SK-N-SH treated with all-trans-retinoic acid at 6 μM for 48 hours (cell line): Measurements from ENCODE around the gene CDCA4.

Experiments used
- ATAC-seq: fragments of 200-7000 bp; cut with Tn5 transposase; 3 replicates; pipeline ENCODE4 v1.9.1; 2020; ENCODE audit warnings: mild to moderate bottlenecking, moderate library complexity
- ARNTL ChIP-seq: fragments of 450-650 bp; formaldehyde crosslinking; IDR thresholded peaks from 2 replicates; pipeline ENCODE4 v1.5.0; 2020; ENCODE audit warnings: low read depth, mild to moderate bottlenecking, moderate library complexity, borderline replicate concordance
- BACH2 ChIP-seq: fragments of 250-450 bp; sonication (Bioruptor Pico); IDR thresholded peaks from 2 replicates; pipeline ENCODE4 v1.9.0; 2021; ENCODE audit warnings: mild to moderate bottlenecking, borderline replicate concordance
- CREB5 ChIP-seq: fragments of 250-450 bp; sonication (Bioruptor Pico); IDR thresholded peaks from 2 replicates; pipeline ENCODE4 v1.5.1; 2020; ENCODE audit warnings: low read depth, mild to moderate bottlenecking, moderate library complexity
- CSDC2 ChIP-seq: fragments of 250-450 bp; sonication (Bioruptor Pico); IDR thresholded peaks from 2 replicates; pipeline ENCODE4 v1.5.0; 2020; ENCODE audit warnings: mild to moderate bottlenecking, moderate library complexity
- CSRNP3 ChIP-seq: fragments of 250-450 bp; sonication (Bioruptor Pico); IDR thresholded peaks from 2 replicates; pipeline ENCODE4 v1.5.1; 2021; ENCODE audit warnings: mild to moderate bottlenecking, moderate library complexity
- ESRRG ChIP-seq: fragments of 250-450 bp; sonication (Bioruptor Pico); IDR thresholded peaks from 2 replicates; pipeline ENCODE4 v1.6.1; 2021; ENCODE audit warnings: mild to moderate bottlenecking
- GLIS3 ChIP-seq: fragments of 250-450 bp; sonication (Bioruptor Pico); IDR thresholded peaks from 2 replicates; pipeline ENCODE4 v1.5.0; 2020; ENCODE audit warnings: mild to moderate bottlenecking, moderate library complexity
- OSR1 ChIP-seq: fragments of 250-450 bp; sonication (Bioruptor Pico); IDR thresholded peaks from 2 replicates; pipeline ENCODE4 v1.8.0; 2022; ENCODE audit warnings: moderate library complexity, mild to moderate bottlenecking, inconsistent platforms
- PATZ1 ChIP-seq: fragments of 250-450 bp; sonication (Bioruptor Pico); IDR thresholded peaks from 2 replicates; pipeline ENCODE4 v1.8.0; 2020; ENCODE audit warnings: mild to moderate bottlenecking, moderate library complexity, borderline replicate concordance
- POU6F1 ChIP-seq: fragments of 250-450 bp; sonication (Bioruptor Pico); IDR thresholded peaks from 2 replicates; pipeline ENCODE4 v1.8.0; 2021; ENCODE audit warnings: low read depth, mild to moderate bottlenecking, moderate library complexity, borderline replicate concordance
- PPARA ChIP-seq: fragments of 250-450 bp; sonication (Bioruptor Pico); IDR thresholded peaks from 2 replicates; pipeline ENCODE4 v1.5.0; 2020; ENCODE audit warnings: mild to moderate bottlenecking, borderline replicate concordance
- RARB ChIP-seq: fragments of 250-450 bp; sonication (Bioruptor Pico); IDR thresholded peaks from 2 replicates; pipeline ENCODE4 v1.8.0; 2021; ENCODE audit warnings: mild to moderate bottlenecking, moderate library complexity
- SNAI2 ChIP-seq: fragments of 250-450 bp; sonication (Bioruptor Pico); IDR thresholded peaks from 2 replicates; pipeline ENCODE4 v1.5.0; 2020; ENCODE audit warnings: mild to moderate bottlenecking, moderate library complexity
- TCF4 ChIP-seq: fragments of 250-450 bp; sonication (Bioruptor Pico); IDR thresholded peaks from 2 replicates; pipeline ENCODE4 v1.8.0; 2021; ENCODE audit warnings: mild to moderate bottlenecking, moderate library complexity, borderline replicate concordance
- TOX ChIP-seq: fragments of 250-450 bp; sonication (Bioruptor Pico); IDR thresholded peaks from 2 replicates; pipeline ENCODE4 v1.8.0; 2021; ENCODE audit warnings: mild to moderate bottlenecking, moderate library complexity, borderline replicate concordance
- TSHZ2 ChIP-seq: fragments of 250-450 bp; sonication (Bioruptor Pico); IDR thresholded peaks from 2 replicates; pipeline ENCODE4 v1.5.0; 2020; ENCODE audit warnings: mild to moderate bottlenecking, moderate library complexity
- ZFP3 ChIP-seq: fragments of 250-450 bp; sonication (Bioruptor Pico); IDR thresholded peaks from 2 replicates; pipeline ENCODE4 v1.5.0; 2020; ENCODE audit warnings: mild to moderate bottlenecking, moderate library complexity
- ZFP30 ChIP-seq: fragments of 450-650 bp; formaldehyde crosslinking; IDR thresholded peaks from 2 replicates; pipeline ENCODE4 v1.5.0; 2022; ENCODE audit warnings: mild to moderate bottlenecking, moderate library complexity
- ZNF70 ChIP-seq: fragments of 450-650 bp; formaldehyde crosslinking; IDR thresholded peaks from 2 replicates; pipeline ENCODE4 v1.5.0; 2020; ENCODE audit warnings: mild to moderate bottlenecking, moderate library complexity
- ZNF8 ChIP-seq: fragments of 450-650 bp; formaldehyde crosslinking; IDR thresholded peaks from 2 replicates; pipeline ENCODE4 v1.5.0; 2020; ENCODE audit warnings: mild to moderate bottlenecking, moderate library complexity

CDCA4 gene

GRCh38 chr14:104979758-104980610, 40.9 kb downstream of the CDCA4 start:
- ATAC-seq = peak; percentile 36
- TF ChIP-seq POU6F1 (CRISPR knock-in tag) (no peak), CSDC2 (CRISPR knock-in tag) (0 out of 2 replicates have a peak, but pooled peaks have one; percentile 48), PATZ1 (no peak), TOX (CRISPR knock-in tag) (no peak), GLIS3 (no peak), BACH2 (CRISPR knock-in tag) (no peak), OSR1 (no peak), ZFP30 (CRISPR knock-in tag) (no peak), CSRNP3 (CRISPR knock-in tag) (no peak), RARB (CRISPR knock-in tag) (no peak), TSHZ2 (CRISPR knock-in tag) (peak; percentile 62; the same call in 1 of the 2 replicates), ARNTL (CRISPR knock-in tag) (no peak), ZFP3 (CRISPR knock-in tag) (no peak), TCF4 (CRISPR knock-in tag) (peak; percentile 48; the same call in 1 of the 2 replicates), CREB5 (no peak), ZNF70 (CRISPR knock-in tag) (no peak)

- TF ChIP-seq PPARA (no peak), ZNF70 (CRISPR knock-in tag) (no peak), ESRRG (no peak), ZNF8 (CRISPR knock-in tag) (no peak), PATZ1 (no peak), POU6F1 (CRISPR knock-in tag) (no peak), CSDC2 (CRISPR knock-in tag) (no peak), ZFP30 (CRISPR knock-in tag) (no peak), GLIS3 (no peak), ZFP3 (CRISPR knock-in tag) (no peak), SNAI2 (CRISPR knock-in tag) (no peak)
- no peak for ATAC-seq
These were observed 41.9 kb downstream of the CDCA4 start for GRCh38 chr14:104978746-104979691.
